A549 treated with Mapracorat at 1 μM for 4 hours (cell line): Measurements from ENCODE around the gene SMIM44. TPM values are rescaled to one million over a fixed set of nuclear protein-coding genes. Genes with fewer than 3 reads are reported as not detected.

Experiments
- total RNA-seq: library from RNA; stranded (reverse); fragments of 200-300 nt; extraction: Qiagen RNA extraction; gene quantifications from 5 replicates; pipeline ENCODE4 v1.2.3, GENCODE V29; 2022

The SMIM44 gene
- not detected in 5 replicates for total RNA-seq

DNA sequence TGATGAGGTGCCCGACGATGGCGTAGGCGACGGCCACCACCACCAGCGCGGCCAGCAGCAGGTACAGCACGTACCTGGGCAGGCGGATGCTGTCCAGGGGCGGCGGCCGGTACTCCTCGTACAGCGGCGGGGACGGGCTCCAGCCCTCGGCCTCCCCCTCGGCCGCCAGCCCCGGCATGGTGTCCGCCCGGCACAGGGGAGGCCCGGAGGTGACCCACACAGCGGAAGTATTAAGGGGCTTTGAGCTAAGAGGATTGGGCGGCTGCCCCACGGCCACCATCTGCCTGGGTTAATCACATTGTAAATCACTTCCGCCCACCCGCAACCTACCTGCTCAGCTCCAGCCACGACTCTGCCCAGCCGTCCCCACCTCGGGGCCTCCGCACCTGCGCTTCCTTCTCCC is at the start of gene SMIM44:
SMIM44 (minus strand) TSS at position 216 of the 403 bp plus-strand sequence; CDS start at position 178, 38 bp downstream.

DNA sequence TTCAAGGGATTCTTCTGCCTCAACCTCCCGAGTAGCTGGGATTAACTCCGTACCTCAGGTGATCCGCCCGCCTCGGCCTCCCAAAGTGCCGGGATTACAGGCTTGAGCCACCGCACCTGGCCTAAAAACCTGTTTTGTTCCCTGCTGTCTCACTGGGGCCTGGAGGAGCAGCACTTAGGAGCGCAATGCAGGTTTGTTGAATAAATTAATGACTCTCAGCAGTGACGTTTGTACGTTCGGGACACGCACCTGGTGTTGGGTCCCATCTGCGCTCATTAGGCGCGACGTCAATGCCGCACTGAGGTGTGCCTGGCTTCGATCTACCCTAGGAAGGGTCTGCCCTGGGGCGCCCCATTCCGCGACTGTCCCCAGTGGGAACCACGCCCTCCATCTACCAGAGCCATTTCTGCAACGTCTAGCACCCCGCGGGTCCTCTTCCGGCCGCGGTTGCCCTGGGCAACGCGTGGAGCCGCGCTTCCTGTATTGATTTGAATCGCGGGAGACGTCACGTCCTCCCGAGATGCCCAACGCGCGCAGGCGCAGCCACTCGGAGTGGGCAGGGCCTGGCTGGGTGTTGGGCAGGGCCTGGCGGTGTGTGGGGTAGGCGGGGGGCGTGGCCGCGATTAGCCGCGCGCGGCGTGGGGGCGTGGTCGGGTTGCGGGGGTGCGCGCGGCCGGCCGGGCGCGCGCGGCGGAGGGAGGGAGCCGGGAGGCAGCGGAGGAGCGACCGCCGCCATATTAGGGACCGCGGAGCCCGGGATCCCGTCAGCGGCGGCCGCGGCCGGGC is 22.6 kb upstream of the SMIM44 start, which contains the start of gene FZR1:
FZR1 (plus strand) TSS at position 714 of the 786 bp plus-strand sequence. CDS start 16,679 bp downstream, outside the sequence.

DNA sequence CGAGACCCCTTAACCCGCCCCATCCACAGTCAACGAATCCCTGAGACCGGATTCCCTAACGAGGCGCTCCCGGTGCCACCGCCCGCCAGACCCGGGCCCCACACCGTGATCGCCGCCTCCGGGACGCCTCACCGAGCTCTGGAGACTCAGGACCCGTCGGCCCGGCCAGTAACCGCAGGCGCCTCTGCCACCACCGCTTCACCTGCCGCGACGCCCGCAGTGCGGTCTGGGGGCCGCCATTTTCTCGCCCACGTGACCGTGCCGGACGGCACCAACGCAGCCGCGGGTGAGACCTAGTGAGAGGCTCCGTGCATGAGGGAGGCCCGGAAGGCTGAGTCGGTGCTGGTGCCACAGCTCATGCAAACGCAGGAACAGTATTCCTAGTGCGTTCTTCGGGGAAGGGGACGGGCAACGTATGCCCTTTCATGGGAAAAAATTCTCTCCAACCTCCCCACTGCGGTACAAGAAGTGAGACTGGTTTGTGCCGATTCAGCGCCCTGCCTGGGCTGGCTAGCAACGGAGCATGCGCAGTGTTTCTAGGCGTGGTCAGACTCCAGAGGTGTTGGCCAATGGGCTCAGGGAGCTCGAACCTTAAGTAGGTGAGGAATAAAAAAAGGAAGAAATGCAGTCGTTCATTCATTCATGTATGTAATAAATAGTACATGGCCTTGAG is 17.3 kb upstream of the SMIM44 start, which contains the start of gene DOHH:
DOHH (minus strand) TSS at position 246 of the 673 bp plus-strand sequence. CDS start 3,860 bp downstream, outside the sequence.

DNA sequence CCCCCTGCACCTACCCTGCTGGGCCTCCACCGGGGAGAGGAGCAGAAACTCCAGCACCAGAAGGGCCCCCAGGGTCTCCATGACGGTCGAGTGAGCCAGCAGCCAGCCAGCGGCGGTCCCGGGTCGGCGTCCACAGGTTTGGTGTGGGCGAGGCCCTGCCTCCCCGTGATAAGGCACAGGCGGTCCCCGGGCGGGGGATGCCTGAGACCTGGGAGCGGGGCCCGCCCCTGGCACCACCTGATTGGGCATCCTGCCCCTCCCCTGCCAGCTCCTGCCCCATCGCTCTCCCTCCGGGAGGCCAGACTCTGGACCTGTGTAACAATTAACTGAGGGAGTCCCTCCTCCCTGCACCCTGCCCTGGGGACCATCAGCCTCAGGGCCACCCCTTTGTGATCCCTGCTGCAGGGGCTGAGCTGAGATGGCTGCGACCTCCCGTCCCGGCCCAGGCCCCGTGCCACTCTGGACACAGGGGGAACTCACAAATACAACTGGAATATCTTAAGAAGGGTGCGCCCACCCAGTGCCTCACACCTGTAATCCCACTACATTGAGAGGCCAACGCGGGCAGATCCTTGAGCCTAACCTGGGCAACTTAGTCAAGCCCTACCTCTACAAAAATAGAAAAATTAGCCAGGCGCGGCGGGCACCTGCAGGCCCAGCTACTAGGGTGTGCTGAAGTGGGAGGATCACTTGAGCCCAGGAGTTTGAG is 2.7 kb downstream of the SMIM44 start, which contains the start of gene SMIM24:
SMIM24 (minus strand) TSS at position 143 of the 709 bp plus-strand sequence; CDS start at position 81, 62 bp downstream.

Other genes starting within 250 kb of the SMIM44 start
- 36.1 to 51.1 TPM (median 44.7 TPM) in 5 replicates for gene NFIC, start 116.9 kb downstream of the SMIM44 start, total RNA-seq
- gene SMIM24, start 2.9 kb downstream of the SMIM44 start, total RNA-seq = 0.26 to 1.0 TPM (median 0.50 TPM) in 5 replicates
- gene DOHH, start 17.2 kb upstream of the SMIM44 start, total RNA-seq = 10.9 to 21.1 TPM (median 17.4 TPM) in 5 replicates
- gene FZR1, start 22.9 kb upstream of the SMIM44 start, total RNA-seq = 22.2 to 38.0 TPM (median 33.7 TPM) in 5 replicates
- not detected in 5 replicates for gene TEKTIP1, start 55.7 kb upstream of the SMIM44 start, total RNA-seq
- gene MFSD12, start 74.1 kb upstream of the SMIM44 start, total RNA-seq = 105 to 153 TPM (median 148 TPM) in 5 replicates
- gene HMG20B, start 89.5 kb upstream of the SMIM44 start, total RNA-seq = 40.2 to 70.6 TPM (median 61.9 TPM) in 5 replicates
- gene GIPC3, start 102.0 kb upstream of the SMIM44 start, total RNA-seq = 0.17 to 0.26 TPM (median 0.23 TPM) in 5 replicates
- gene TBXA2R, start 123.4 kb upstream of the SMIM44 start, total RNA-seq = 0.79 to 1.5 TPM (median 1.3 TPM) in 5 replicates
- 12.1 to 19.2 TPM (median 18.9 TPM) in 5 replicates for gene CACTIN, start 143.3 kb upstream of the SMIM44 start, total RNA-seq
- gene PIP5K1C, start 217.0 kb upstream of the SMIM44 start, total RNA-seq = 7.6 to 12.8 TPM (median 11.8 TPM) in 5 replicates
- 0.54 to 1.1 TPM (median 0.65 TPM) in 5 replicates for gene TJP3, start 224.9 kb upstream of the SMIM44 start, total RNA-seq